ENCODE measurements around the gene ARID4A. TPM values are rescaled to one million over a fixed set of nuclear protein-coding genes. Genes with fewer than 3 reads are reported as not detected.

Gene ARID4A
- total and polyA plus RNA-seq, 2 of the 13 experiments (the other 11 are each of a cell fraction or from before 2014, with no cell fraction given): 7.2 to 9.7 TPM

DNA sequence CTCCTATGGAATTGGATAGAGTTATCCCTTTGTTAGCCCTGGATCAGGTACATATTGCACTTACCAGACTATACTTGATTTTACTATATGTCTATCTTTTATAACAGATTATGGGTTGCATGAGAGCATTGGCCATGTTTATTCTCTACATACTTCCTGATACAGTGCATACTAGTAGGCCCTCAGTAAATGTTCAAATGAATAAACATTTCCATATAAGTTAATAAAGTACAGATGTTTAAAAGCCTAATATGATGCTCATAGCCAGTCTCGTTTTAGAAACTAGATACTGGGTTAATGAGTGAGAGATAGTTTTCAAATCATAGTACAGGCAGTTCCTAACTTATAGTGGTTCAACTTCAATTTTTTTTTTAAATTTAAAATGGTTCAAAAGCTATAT lies 57.9 kb downstream of the ARID4A start:
- no peak overlapping the region for H3K9ac ChIP-seq (ENCODE audit: insufficient read depth, low read depth, low read length)
- H2AFZ ChIP-seq (ENCODE audit: low read length): no peak overlapping the region
- no peak for ATAC-seq
- no peaks in the 10 kb centered on the region for H3K79me2 ChIP-seq (ENCODE audit: insufficient read depth, low read length)
- DNase-seq (ENCODE audit: low spot score): no peak
- 100% methylated on average over 1 of the region's 1 CpG for WGBS (ENCODE audit: low lambda C conversion rate)
- no peaks in the 10 kb centered on the region for H3K4me1 ChIP-seq (ENCODE audit: insufficient read depth, low read length)
- H4K20me1 ChIP-seq (ENCODE audit: insufficient read depth, low read length): no peaks in the 10 kb centered on the region
- in situ Hi-C loops (cut with HindIII; ENCODE audit: extremely low pct_ligation_motif_present, low pct_unique_long_range_greater_than_20kb) (loop anchor here (25.0 kb wide), 1 partner anchor 244 kb away; no protein-coding TSS in a partner anchor), intact Hi-C loops (cut with micrococcal nuclease; ENCODE audit: unreplicated experiment) (no loop called here)
- CTCF ChIA-PET (ENCODE audit: low intra/inter-chr PET ratio, low total read pairs): no interaction called here
- no peak overlapping the region for H3K4me2 ChIP-seq (ENCODE audit: low read depth, low read length)
- no peak for FAIRE-seq
- no peaks in the 10 kb centered on the region for H3K9me3 ChIP-seq (ENCODE audit: low read length)
- POLR2A ChIA-PET: no interaction called here
- no peaks in the 10 kb centered on the region; a peak in 1 of 5 replicates for H3K27me3 ChIP-seq (ENCODE audit: control insufficient read depth in 1 of 2, insufficient read depth in 2 of 2, low read length in 2 of 2)
- H3K36me3 ChIP-seq (replicated peaks in 1 of 2; ENCODE audit: control insufficient read depth in 1 of 2, insufficient read depth in 2 of 2, low read length in 2 of 2): peaks cover 4 to 61% of the 10 kb centered on the region in 2 experiments
- no peak for TF ChIP-seq PLRG1 (conservative IDR thresholded peaks at IDR 0.05)
- TF ChIP-seq, protein P1, sequence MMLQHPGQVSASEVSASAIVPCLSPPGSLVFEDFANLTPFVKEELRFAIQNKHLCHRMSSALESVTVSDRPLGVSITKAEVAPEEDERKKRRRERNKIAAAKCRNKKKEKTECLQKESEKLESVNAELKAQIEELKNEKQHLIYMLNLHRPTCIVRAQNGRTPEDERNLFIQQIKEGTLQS (CRISPR knock-in tag; IDR thresholded peaks at IDR 0.05): no peak
- TF ChIP-seq MATR3 (CRISPR knock-in tag; IDR thresholded peaks at IDR 0.05): no peak
- no peak for TF ChIP-seq SSRP1 (CRISPR knock-in tag; IDR thresholded peaks at IDR 0.05)
- TF ChIP-seq KDM6A (CRISPR knock-in tag; IDR thresholded peaks at IDR 0.05; ENCODE audit: low read depth): no peak
- TF ChIP-seq, protein P2, sequence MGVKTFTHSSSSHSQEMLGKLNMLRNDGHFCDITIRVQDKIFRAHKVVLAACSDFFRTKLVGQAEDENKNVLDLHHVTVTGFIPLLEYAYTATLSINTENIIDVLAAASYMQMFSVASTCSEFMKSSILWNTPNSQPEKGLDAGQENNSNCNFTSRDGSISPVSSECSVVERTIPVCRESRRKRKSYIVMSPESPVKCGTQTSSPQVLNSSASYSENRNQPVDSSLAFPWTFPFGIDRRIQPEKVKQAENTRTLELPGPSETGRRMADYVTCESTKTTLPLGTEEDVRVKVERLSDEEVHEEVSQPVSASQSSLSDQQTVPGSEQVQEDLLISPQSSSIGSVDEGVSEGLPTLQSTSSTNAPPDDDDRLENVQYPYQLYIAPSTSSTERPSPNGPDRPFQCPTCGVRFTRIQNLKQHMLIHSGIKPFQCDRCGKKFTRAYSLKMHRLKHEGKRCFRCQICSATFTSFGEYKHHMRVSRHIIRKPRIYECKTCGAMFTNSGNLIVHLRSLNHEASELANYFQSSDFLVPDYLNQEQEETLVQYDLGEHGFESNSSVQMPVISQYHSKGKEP (CRISPR knock-in tag; IDR thresholded peaks at IDR 0.05): no peak
- TF ChIP-seq, protein P3, sequence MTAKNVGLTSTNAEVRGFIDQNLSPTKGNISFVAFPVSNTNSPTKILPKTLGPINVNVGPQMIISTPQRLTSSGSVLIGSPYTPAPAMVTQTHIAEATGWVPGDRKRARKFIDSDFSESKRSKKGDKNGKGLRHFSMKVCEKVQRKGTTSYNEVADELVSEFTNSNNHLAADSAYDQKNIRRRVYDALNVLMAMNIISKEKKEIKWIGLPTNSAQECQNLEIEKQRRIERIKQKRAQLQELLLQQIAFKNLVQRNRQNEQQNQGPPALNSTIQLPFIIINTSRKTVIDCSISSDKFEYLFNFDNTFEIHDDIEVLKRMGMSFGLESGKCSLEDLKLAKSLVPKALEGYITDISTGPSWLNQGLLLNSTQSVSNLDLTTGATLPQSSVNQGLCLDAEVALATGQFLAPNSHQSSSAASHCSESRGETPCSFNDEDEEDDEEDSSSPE (CRISPR knock-in tag; IDR thresholded peaks at IDR 0.05): no peak
- TF ChIP-seq, protein P4, sequence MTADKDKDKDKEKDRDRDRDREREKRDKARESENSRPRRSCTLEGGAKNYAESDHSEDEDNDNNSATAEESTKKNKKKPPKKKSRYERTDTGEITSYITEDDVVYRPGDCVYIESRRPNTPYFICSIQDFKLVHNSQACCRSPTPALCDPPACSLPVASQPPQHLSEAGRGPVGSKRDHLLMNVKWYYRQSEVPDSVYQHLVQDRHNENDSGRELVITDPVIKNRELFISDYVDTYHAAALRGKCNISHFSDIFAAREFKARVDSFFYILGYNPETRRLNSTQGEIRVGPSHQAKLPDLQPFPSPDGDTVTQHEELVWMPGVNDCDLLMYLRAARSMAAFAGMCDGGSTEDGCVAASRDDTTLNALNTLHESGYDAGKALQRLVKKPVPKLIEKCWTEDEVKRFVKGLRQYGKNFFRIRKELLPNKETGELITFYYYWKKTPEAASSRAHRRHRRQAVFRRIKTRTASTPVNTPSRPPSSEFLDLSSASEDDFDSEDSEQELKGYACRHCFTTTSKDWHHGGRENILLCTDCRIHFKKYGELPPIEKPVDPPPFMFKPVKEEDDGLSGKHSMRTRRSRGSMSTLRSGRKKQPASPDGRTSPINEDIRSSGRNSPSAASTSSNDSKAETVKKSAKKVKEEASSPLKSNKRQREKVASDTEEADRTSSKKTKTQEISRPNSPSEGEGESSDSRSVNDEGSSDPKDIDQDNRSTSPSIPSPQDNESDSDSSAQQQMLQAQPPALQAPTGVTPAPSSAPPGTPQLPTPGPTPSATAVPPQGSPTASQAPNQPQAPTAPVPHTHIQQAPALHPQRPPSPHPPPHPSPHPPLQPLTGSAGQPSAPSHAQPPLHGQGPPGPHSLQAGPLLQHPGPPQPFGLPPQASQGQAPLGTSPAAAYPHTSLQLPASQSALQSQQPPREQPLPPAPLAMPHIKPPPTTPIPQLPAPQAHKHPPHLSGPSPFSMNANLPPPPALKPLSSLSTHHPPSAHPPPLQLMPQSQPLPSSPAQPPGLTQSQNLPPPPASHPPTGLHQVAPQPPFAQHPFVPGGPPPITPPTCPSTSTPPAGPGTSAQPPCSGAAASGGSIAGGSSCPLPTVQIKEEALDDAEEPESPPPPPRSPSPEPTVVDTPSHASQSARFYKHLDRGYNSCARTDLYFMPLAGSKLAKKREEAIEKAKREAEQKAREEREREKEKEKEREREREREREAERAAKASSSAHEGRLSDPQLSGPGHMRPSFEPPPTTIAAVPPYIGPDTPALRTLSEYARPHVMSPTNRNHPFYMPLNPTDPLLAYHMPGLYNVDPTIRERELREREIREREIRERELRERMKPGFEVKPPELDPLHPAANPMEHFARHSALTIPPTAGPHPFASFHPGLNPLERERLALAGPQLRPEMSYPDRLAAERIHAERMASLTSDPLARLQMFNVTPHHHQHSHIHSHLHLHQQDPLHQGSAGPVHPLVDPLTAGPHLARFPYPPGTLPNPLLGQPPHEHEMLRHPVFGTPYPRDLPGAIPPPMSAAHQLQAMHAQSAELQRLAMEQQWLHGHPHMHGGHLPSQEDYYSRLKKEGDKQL (CRISPR knock-in tag; IDR thresholded peaks at IDR 0.05; ENCODE audit: low read depth): no peak
- no peak for TF ChIP-seq ZNF75D (CRISPR knock-in tag; IDR thresholded peaks at IDR 0.05; ENCODE audit: borderline replicate concordance)
- H3K4me3 ChIP-seq (replicated peaks in 1 of 3; ENCODE audit: insufficient read depth in 1 of 3, low read depth in 2 of 3, low read length in 3 of 3): no peak overlapping the region
- H3K27ac ChIP-seq (ENCODE audit: extremely low read length, insufficient read depth, low read length): no peak overlapping the region
- BruUV-seq (replicated peaks): no TSS peak

Data from HepG2 (cell line).